ENCODE results near the gene PRKN. TPM values are rescaled to one million over a fixed set of nuclear protein-coding genes. Genes with fewer than 3 reads are reported as not detected.

The PRKN gene
- total and polyA plus RNA-seq, 2 donors (not counting 1 experiment from before 2014, with no cell fraction given): 0.43 to 4.6 TPM

GRCh38 chr6:161389756-161390155 is 1337.8 kb downstream of the PRKN start:
- no peaks in the 10 kb centered on the region for H3K9me3 ChIP-seq (ENCODE audit: control insufficient read depth, insufficient read depth, low read depth, low read length)
- DNase-seq (ENCODE audit: low read depth in 2 of 2): no peak
- no peaks in the 10 kb centered on the region for H3K79me2 ChIP-seq (ENCODE audit: control insufficient read depth, insufficient read depth, low read length)
- H3K27ac ChIP-seq (ENCODE audit: insufficient read depth, low read length): no peak overlapping the region
- TF ChIP-seq EZH2 (IDR thresholded peaks at IDR 0.05; ENCODE audit: low read length, missing control alignments): no peak
- no peak for TF ChIP-seq CTCF (conservative IDR thresholded peaks at IDR 0.05 in 1 of 2, IDR thresholded peaks at IDR 0.05 in 1 of 2; ENCODE audit: low read depth in 1 of 2, low read length in 2 of 2)
- no peak overlapping the region for H3K4me3 ChIP-seq (replicated peaks in 1 of 4; ENCODE audit: control extremely low read depth in 1 of 4, insufficient read depth in 1 of 4, low read depth in 3 of 4, low read length in 4 of 4)
- H3K4me1 ChIP-seq (ENCODE audit: control insufficient read depth, extremely low read depth, insufficient read depth, low read length): no peaks in the 10 kb centered on the region
- H4K20me1 ChIP-seq (ENCODE audit: control insufficient read depth, extremely low read depth, insufficient read depth, low read length): no peaks in the 10 kb centered on the region
- no peak overlapping the region for H3K4me2 ChIP-seq (ENCODE audit: extremely low read depth, insufficient read depth, low read length)
- H3K9ac ChIP-seq (ENCODE audit: insufficient read depth, low read length): no peak overlapping the region
- no peaks in the 10 kb centered on the region for H3K27me3 ChIP-seq (ENCODE audit: control insufficient read depth, insufficient read depth, low read length)
- no peaks in the 10 kb centered on the region for H3K36me3 ChIP-seq (ENCODE audit: control insufficient read depth, insufficient read depth, low read length)
- no peak overlapping the region for H2AFZ ChIP-seq (ENCODE audit: low read length)

DNA sequence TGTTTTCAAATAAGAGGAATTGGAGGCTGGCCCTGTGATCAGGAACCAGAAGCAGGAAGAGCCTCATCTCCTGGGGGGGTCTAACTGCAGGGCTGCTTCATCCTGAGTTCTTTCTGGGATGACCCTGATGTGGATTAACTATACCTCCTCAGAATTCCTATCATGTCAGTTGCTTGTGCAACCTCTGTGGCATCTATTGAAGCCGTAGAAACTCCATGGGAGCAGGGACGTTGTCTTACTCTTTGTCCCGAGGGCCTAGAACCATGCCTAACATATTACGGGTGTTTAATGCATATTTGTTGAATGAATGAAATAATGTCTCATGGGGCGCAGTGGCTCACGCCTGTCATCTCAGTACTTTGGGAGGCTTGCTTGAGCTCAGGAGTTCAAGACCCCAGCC is 1343.6 kb downstream of the PRKN start:
- DNase-seq (ENCODE audit: low read depth in 2 of 2): no peak
- H3K4me2 ChIP-seq (ENCODE audit: extremely low read depth, insufficient read depth, low read length): no peak overlapping the region
- TF ChIP-seq CTCF (conservative IDR thresholded peaks at IDR 0.05 in 1 of 2, IDR thresholded peaks at IDR 0.05 in 1 of 2; ENCODE audit: low read depth in 1 of 2, low read length in 2 of 2) (no peak), EZH2 (IDR thresholded peaks at IDR 0.05; ENCODE audit: low read length, missing control alignments) (no peak)

GRCh38 chr6:161379834-161380582 is 1347.6 kb downstream of the PRKN start:
- no peaks in the 10 kb centered on the region for H3K79me2 ChIP-seq (ENCODE audit: control insufficient read depth, insufficient read depth, low read length)
- H3K27me3 ChIP-seq (ENCODE audit: control insufficient read depth, insufficient read depth, low read length): no peaks in the 10 kb centered on the region
- peak in 1 of 2 donors; percentile 69 for DNase-seq (ENCODE audit: low read depth in 2 of 2)
- TF ChIP-seq EZH2 (IDR thresholded peaks at IDR 0.05; ENCODE audit: low read length, missing control alignments): no peak
- no peak for TF ChIP-seq CTCF (conservative IDR thresholded peaks at IDR 0.05 in 1 of 2, IDR thresholded peaks at IDR 0.05 in 1 of 2; ENCODE audit: low read depth in 1 of 2, low read length in 2 of 2)
- H3K4me1 ChIP-seq (ENCODE audit: control insufficient read depth, extremely low read depth, insufficient read depth, low read length): peaks cover 2% of the 10 kb centered on the region
- no peak overlapping the region for H3K27ac ChIP-seq (ENCODE audit: insufficient read depth, low read length)
- no peak overlapping the region for H3K9ac ChIP-seq (ENCODE audit: insufficient read depth, low read length)
- H4K20me1 ChIP-seq (ENCODE audit: control insufficient read depth, extremely low read depth, insufficient read depth, low read length): no peaks in the 10 kb centered on the region
- no peak overlapping the region for H3K4me2 ChIP-seq (ENCODE audit: extremely low read depth, insufficient read depth, low read length)
- no peaks in the 10 kb centered on the region for H3K36me3 ChIP-seq (ENCODE audit: control insufficient read depth, insufficient read depth, low read length)
- no peak overlapping the region for H3K4me3 ChIP-seq (replicated peaks in 1 of 4; ENCODE audit: control extremely low read depth in 1 of 4, insufficient read depth in 1 of 4, low read depth in 3 of 4, low read length in 4 of 4)
- no peaks in the 10 kb centered on the region for H3K9me3 ChIP-seq (ENCODE audit: control insufficient read depth, insufficient read depth, low read depth, low read length)
- H2AFZ ChIP-seq (ENCODE audit: low read length): no peak overlapping the region

More for the DNA sequence above, 1343.6 kb downstream of the PRKN start:
- no peaks in the 10 kb centered on the region for H4K20me1 ChIP-seq (ENCODE audit: control insufficient read depth, extremely low read depth, insufficient read depth, low read length)
- no peak overlapping the region for H3K27ac ChIP-seq (ENCODE audit: insufficient read depth, low read length)
- no peaks in the 10 kb centered on the region for H3K4me1 ChIP-seq (ENCODE audit: control insufficient read depth, extremely low read depth, insufficient read depth, low read length)
- no peaks in the 10 kb centered on the region for H3K36me3 ChIP-seq (ENCODE audit: control insufficient read depth, insufficient read depth, low read length)
- no peak overlapping the region for H2AFZ ChIP-seq (ENCODE audit: low read length)
- H3K79me2 ChIP-seq (ENCODE audit: control insufficient read depth, insufficient read depth, low read length): no peaks in the 10 kb centered on the region
- H3K4me3 ChIP-seq (replicated peaks in 1 of 4; ENCODE audit: control extremely low read depth in 1 of 4, insufficient read depth in 1 of 4, low read depth in 3 of 4, low read length in 4 of 4): no peak overlapping the region
- H3K27me3 ChIP-seq (ENCODE audit: control insufficient read depth, insufficient read depth, low read length): no peaks in the 10 kb centered on the region
- no peaks in the 10 kb centered on the region for H3K9me3 ChIP-seq (ENCODE audit: control insufficient read depth, insufficient read depth, low read depth, low read length)
- H3K9ac ChIP-seq (ENCODE audit: insufficient read depth, low read length): no peak overlapping the region

Measured in fibroblast of lung (primary cell).